Osteoblast (primary cell): ENCODE measurements around the gene THSD7A. TPM values are rescaled to one million over a fixed set of nuclear protein-coding genes. Genes with fewer than 3 reads are reported as not detected.

Experiments used
- DNase-seq: peaks from one replicate; pipeline ENCODE4 v3.0.0; 2011; ENCODE audit warnings: low spot score, mixed read lengths; ENCODE audit not compliant: insufficient read length; ENCODE audit errors: missing footprints
- H2AFZ ChIP-seq: 2 replicates; pipeline ENCODE4 v1.6.0; 2011; ENCODE audit warnings: mild to moderate bottlenecking, low read length
- H3K27ac ChIP-seq: 2 replicates; pipeline ENCODE4 v1.5.1; 2011; ENCODE audit warnings: mild to moderate bottlenecking, low read depth, low read length, moderate library complexity
- H3K27me3 ChIP-seq: 2 replicates; pipeline ENCODE4 v1.6.0; 2012; ENCODE audit warnings: mild to moderate bottlenecking, control low read depth, inconsistent platforms, low read length, moderate library complexity; ENCODE audit not compliant: insufficient read depth
- H3K36me3 ChIP-seq: 2 replicates; pipeline ENCODE4 v1.5.1; 2011; ENCODE audit warnings: mild to moderate bottlenecking, low read length, control low read depth, moderate library complexity; ENCODE audit not compliant: insufficient read depth
- H3K4me1 ChIP-seq: 2 replicates; pipeline ENCODE4 v1.5.1; 2011; ENCODE audit warnings: mild to moderate bottlenecking, low read length, control low read depth, moderate library complexity; ENCODE audit not compliant: insufficient read depth
- H3K4me2 ChIP-seq: 2 replicates; pipeline ENCODE4 v1.6.0; 2011; ENCODE audit warnings: mild to moderate bottlenecking, low read length; ENCODE audit not compliant: insufficient read depth
- H3K4me3 ChIP-seq: fragments of 200-600 bp; sonication (generic); 3 replicates; pipeline ENCODE4 v1.5.1; 2012; ENCODE audit warnings: mild to moderate bottlenecking, low read length, inconsistent platforms; ENCODE audit not compliant: insufficient read depth
- H3K79me2 ChIP-seq: 2 replicates; pipeline ENCODE4 v1.6.0; 2012; ENCODE audit warnings: mild to moderate bottlenecking, low read length, control low read depth, inconsistent platforms; ENCODE audit not compliant: insufficient read depth
- H3K9me3 ChIP-seq: 2 replicates; pipeline ENCODE4 v1.5.1; 2011; ENCODE audit warnings: low read depth, low read length, control low read depth
- H4K20me1 ChIP-seq: 2 replicates; pipeline ENCODE4 v1.6.0; 2012; ENCODE audit warnings: mild to moderate bottlenecking, low read length, control low read depth; ENCODE audit not compliant: insufficient read depth
- CTCF ChIP-seq: IDR thresholded peaks from 2 replicates; pipeline ENCODE4 v1.5.1; 2011; ENCODE audit warnings: mild to moderate bottlenecking, low read depth, low read length, moderate library complexity; ENCODE audit errors: extremely low read depth
- total RNA-seq: library from RNA; depleted of rRNA; stranded (reverse); fragments of >200 nt; gene quantifications from 2 replicates; pipeline ENCODE4 v1.2.3, GENCODE V29; 2012

THSD7A gene
- total RNA-seq, 1 donor: under 0.01 TPM

- no peaks in the 10 kb centered on the region for H4K20me1 ChIP-seq
- H3K27me3 ChIP-seq: no peaks in the 10 kb centered on the region
- H3K27ac ChIP-seq: no peak overlapping the region
- H3K36me3 ChIP-seq: no peaks in the 10 kb centered on the region
- no peak for TF ChIP-seq CTCF
- no peaks in the 10 kb centered on the region for H3K79me2 ChIP-seq
- no peaks in the 10 kb centered on the region for H3K9me3 ChIP-seq
- no peak overlapping the region for H3K4me2 ChIP-seq
- no peaks in the 10 kb centered on the region for H3K4me1 ChIP-seq
- H2AFZ ChIP-seq: no peak overlapping the region
- DNase-seq: no peak
- no peak overlapping the region for H3K4me3 ChIP-seq
Observed at GRCh38 chr7:11847336-11847735, 15.3 kb upstream of the THSD7A start.

GRCh38 chr7:11846361-11846955, 14.5 kb upstream of the THSD7A start:
- H3K9me3 ChIP-seq: no peaks in the 10 kb centered on the region
- H3K79me2 ChIP-seq: no peaks in the 10 kb centered on the region
- no peak overlapping the region for H3K27ac ChIP-seq
- H2AFZ ChIP-seq: no peak overlapping the region
- DNase-seq: no peak
- H3K27me3 ChIP-seq: no peaks in the 10 kb centered on the region
- H3K36me3 ChIP-seq: no peaks in the 10 kb centered on the region
- no peaks in the 10 kb centered on the region for H3K4me1 ChIP-seq
- no peak overlapping the region for H3K4me3 ChIP-seq
- TF ChIP-seq CTCF: no peak
- H4K20me1 ChIP-seq: no peaks in the 10 kb centered on the region
- H3K4me2 ChIP-seq: no peak overlapping the region

GRCh38 chr7:11843113-11843765, 11.2 kb upstream of the THSD7A start:
- H3K27me3 ChIP-seq: no peaks in the 10 kb centered on the region
- no peaks in the 10 kb centered on the region for H4K20me1 ChIP-seq
- H2AFZ ChIP-seq: no peak overlapping the region
- H3K27ac ChIP-seq: no peak overlapping the region
- TF ChIP-seq CTCF: no peak
- H3K4me3 ChIP-seq: no peak overlapping the region
- H3K79me2 ChIP-seq: no peaks in the 10 kb centered on the region
- no peaks in the 10 kb centered on the region for H3K36me3 ChIP-seq
- no peaks in the 10 kb centered on the region for H3K9me3 ChIP-seq
- no peaks in the 10 kb centered on the region for H3K4me1 ChIP-seq
- no peak overlapping the region for H3K4me2 ChIP-seq
- DNase-seq: no peak

DNA sequence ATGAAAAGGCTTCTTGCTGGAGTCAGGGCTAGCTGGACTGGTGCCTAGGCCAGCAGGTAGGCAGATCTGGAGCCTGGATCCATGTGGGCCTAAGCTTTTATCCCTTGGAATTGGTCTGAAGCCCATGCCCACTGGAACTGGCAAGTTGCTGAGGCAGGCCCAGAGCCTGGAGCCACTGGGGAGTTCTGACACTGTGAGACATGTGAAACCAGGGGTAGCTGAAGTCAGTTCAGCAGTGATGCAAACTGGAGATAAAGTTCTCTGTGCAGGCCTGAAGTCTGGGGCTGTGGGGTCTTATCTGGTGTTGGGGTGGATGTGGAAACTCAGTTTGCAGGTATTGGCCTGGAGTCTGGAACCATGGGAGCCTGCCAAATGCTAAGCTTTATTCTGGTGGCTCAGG, 9.7 kb upstream of the THSD7A start:
- Histone ChIP-seq H4K20me1 (no peaks in the 10 kb centered on the region), H3K4me3 (no peak overlapping the region), H3K4me1 (no peaks in the 10 kb centered on the region), H3K9me3 (no peaks in the 10 kb centered on the region), H3K79me2 (no peaks in the 10 kb centered on the region), H3K36me3 (no peaks in the 10 kb centered on the region), H3K27ac (no peak overlapping the region), H2AFZ (no peak overlapping the region), H3K27me3 (no peaks in the 10 kb centered on the region), H3K4me2 (no peak overlapping the region)
- TF ChIP-seq CTCF: no peak
- DNase-seq: no peak
